MM.1S (cell line): ENCODE data around the gene RFTN1.

Source experiments
- DNase-seq: peaks from one replicate; pipeline ENCODE4 v3.0.0-alpha.2; 2015
- H2AFZ ChIP-seq: fragments of 300-600 bp; sonication (generic); 2 replicates; pipeline ENCODE4 v1.6.0; 2016; ENCODE audit warnings: antibody characterized with exemption, low read length
- H3F3A ChIP-seq: fragments of 300-600 bp; sonication (generic); 2 replicates; pipeline ENCODE4 v1.6.1; 2016; ENCODE audit warnings: mild to moderate bottlenecking, antibody characterized with exemption, low read length, moderate library complexity, mixed read lengths; ENCODE audit not compliant: insufficient read depth
- H3K27ac ChIP-seq: fragments of 300-600 bp; sonication (generic); 2 replicates; pipeline ENCODE4 v1.5.1; 2016; ENCODE audit warnings: mild to moderate bottlenecking, low read length
- H3K27me3 ChIP-seq: fragments of 300-600 bp; sonication (generic); replicated peaks from 2 replicates; pipeline ENCODE4 v1.6.0; 2016; ENCODE audit warnings: low read length; ENCODE audit not compliant: insufficient read depth
- H3K36me3 ChIP-seq: fragments of 300-600 bp; sonication (generic); replicated peaks from 2 replicates; pipeline ENCODE4 v1.6.1; 2016; ENCODE audit warnings: mild to moderate bottlenecking, low read length, mixed read lengths; ENCODE audit not compliant: insufficient read depth
- H3K4me1 ChIP-seq: fragments of 300-600 bp; sonication (generic); 2 replicates; pipeline ENCODE4 v1.6.1; 2016; ENCODE audit warnings: low read length, mixed read lengths
- H3K4me2 ChIP-seq: fragments of 300-600 bp; sonication (generic); 2 replicates; pipeline ENCODE4 v1.6.0; 2016; ENCODE audit warnings: low read depth, low read length
- H3K4me3 ChIP-seq: fragments of 300-600 bp; sonication (generic); 2 replicates; pipeline ENCODE4 v1.5.1; 2016; ENCODE audit warnings: low read length, mixed read lengths
- H3K79me2 ChIP-seq: fragments of 300-600 bp; sonication (generic); 2 replicates; pipeline ENCODE4 v1.6.1; 2016; ENCODE audit warnings: mixed run types, low read length, mixed read lengths
- H3K9ac ChIP-seq: fragments of 300-600 bp; sonication (generic); 2 replicates; pipeline ENCODE4 v1.6.1; 2016; ENCODE audit warnings: low read length, mixed read lengths
- H3K9me2 ChIP-seq: fragments of 300-600 bp; sonication (generic); replicated peaks from 2 replicates; pipeline ENCODE4 v1.6.1; 2016; ENCODE audit warnings: mild to moderate bottlenecking, low read length, mixed read lengths; ENCODE audit not compliant: insufficient read depth
- H3K9me3 ChIP-seq: fragments of 300-600 bp; sonication (generic); replicated peaks from 2 replicates; pipeline ENCODE4 v1.6.1; 2016; ENCODE audit warnings: mild to moderate bottlenecking, low read length, mixed read lengths; ENCODE audit not compliant: insufficient read depth
- H4K20me1 ChIP-seq: fragments of 300-600 bp; sonication (generic); 2 replicates; pipeline ENCODE4 v1.6.1; 2016; ENCODE audit warnings: mild to moderate bottlenecking, low read length, moderate library complexity, mixed read lengths; ENCODE audit not compliant: insufficient read depth
- EZH2 ChIP-seq: fragments of 300-600 bp; sonication (generic); optimal IDR thresholded peaks from 2 replicates; pipeline ENCODE3; 2017; ENCODE audit warnings: low read depth, mild to moderate bottlenecking, antibody characterized with exemption, low read length, mixed read lengths
- EZH2phosphoT487 ChIP-seq: fragments of 300-600 bp; sonication (generic); IDR thresholded peaks from 2 replicates; pipeline ENCODE4 v1.6.1; 2018; ENCODE audit warnings: antibody characterized with exemption, low read length
- TF ChIP-seq, protein P1 (sequence below): fragments of 300-600 bp; sonication (generic); IDR thresholded peaks from 2 replicates; pipeline ENCODE4 v1.5.1; 2016; ENCODE audit warnings: antibody characterized with exemption, low read length, mixed read lengths

Gene RFTN1

DNA sequence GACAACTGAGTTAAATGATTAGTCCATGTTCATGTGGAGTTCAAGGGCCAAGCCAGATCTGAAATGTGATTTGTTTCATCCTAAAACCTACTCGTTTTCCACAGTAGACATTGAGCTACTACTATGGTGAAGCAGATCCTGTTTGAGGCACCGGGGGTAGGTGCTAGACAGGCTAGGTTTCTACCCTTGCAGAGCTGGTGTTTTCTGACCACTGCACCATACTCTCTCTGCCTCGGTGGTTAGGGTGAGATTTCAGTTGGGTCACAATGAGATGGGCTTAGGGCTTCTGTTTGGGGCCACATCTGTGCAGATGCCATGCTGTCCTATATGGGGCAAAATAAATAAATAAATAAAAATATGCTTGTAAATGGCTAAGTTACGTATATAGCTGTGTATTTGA lies 149.2 kb downstream of the RFTN1 start:
- Histone ChIP-seq H3K4me1 (no peaks in the 10 kb centered on the region), H2AFZ (no peak overlapping the region), H3K27ac (no peak overlapping the region), H3K9me2 (no peaks in the 10 kb centered on the region), H3K79me2 (no peaks in the 10 kb centered on the region), H3K27me3 (no peaks in the 10 kb centered on the region), H3K4me2 (no peak overlapping the region), H3K9me3 (no peaks in the 10 kb centered on the region), H3K9ac (no peak overlapping the region), H3K4me3 (no peak overlapping the region), H4K20me1 (no peaks in the 10 kb centered on the region), H3F3A (no peaks in the 10 kb centered on the region), H3K36me3 (no peaks in the 10 kb centered on the region)
- no peak for DNase-seq
- TF ChIP-seq EZH2 (no peak), EZH2phosphoT487 (no peak)
- TF ChIP-seq, protein P1, sequence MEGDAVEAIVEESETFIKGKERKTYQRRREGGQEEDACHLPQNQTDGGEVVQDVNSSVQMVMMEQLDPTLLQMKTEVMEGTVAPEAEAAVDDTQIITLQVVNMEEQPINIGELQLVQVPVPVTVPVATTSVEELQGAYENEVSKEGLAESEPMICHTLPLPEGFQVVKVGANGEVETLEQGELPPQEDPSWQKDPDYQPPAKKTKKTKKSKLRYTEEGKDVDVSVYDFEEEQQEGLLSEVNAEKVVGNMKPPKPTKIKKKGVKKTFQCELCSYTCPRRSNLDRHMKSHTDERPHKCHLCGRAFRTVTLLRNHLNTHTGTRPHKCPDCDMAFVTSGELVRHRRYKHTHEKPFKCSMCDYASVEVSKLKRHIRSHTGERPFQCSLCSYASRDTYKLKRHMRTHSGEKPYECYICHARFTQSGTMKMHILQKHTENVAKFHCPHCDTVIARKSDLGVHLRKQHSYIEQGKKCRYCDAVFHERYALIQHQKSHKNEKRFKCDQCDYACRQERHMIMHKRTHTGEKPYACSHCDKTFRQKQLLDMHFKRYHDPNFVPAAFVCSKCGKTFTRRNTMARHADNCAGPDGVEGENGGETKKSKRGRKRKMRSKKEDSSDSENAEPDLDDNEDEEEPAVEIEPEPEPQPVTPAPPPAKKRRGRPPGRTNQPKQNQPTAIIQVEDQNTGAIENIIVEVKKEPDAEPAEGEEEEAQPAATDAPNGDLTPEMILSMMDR = no peak

DNA sequence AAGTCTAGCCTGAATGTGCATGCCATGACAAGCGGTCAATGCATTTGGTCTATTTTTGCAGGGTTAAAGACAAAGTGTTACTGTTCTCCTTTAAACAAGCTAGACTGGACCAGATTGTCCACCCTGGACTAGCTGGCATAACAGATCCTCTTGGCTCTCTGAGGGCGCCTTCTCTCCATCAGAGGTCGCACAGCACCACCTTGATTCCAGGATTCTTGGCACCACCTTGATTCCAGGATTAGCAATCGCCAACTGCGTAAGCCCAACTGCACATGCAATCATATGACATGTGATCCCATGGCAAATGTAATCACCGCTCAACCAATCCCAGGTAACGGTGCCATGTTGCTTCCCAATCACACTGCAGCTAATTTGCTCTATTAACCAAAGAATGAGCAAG lies 149.9 kb downstream of the RFTN1 start:
- no peak for DNase-seq

DNA sequence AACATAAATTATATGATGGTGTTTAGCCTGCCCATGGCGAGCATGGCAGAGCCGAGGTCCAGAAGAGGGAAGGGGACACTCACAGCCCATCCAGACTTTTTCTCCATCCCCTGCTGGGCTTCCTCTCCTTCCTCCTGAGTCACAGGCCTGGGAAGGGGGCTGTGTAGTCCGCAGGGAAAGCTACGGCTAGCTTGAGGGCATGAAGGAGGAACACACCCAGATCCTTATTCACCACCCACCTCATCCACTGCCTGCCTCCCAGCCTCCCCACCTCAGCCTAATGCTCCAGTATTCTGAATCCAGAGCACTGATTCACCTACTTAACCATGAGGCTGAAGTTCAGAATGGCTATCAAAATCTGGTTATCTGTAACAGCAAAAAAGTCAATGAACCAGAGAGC lies 150.7 kb downstream of the RFTN1 start:
- Histone ChIP-seq H3F3A (no peaks in the 10 kb centered on the region), H3K9ac (no peak overlapping the region), H3K36me3 (no peaks in the 10 kb centered on the region), H4K20me1 (no peaks in the 10 kb centered on the region), H3K79me2 (no peaks in the 10 kb centered on the region), H3K9me3 (no peaks in the 10 kb centered on the region), H3K4me3 (no peak overlapping the region), H3K27me3 (no peaks in the 10 kb centered on the region), H3K27ac (no peak overlapping the region), H3K9me2 (no peaks in the 10 kb centered on the region), H3K4me2 (no peak overlapping the region), H3K4me1 (no peaks in the 10 kb centered on the region), H2AFZ (no peak overlapping the region)
- DNase-seq = no peak
- TF ChIP-seq EZH2phosphoT487 (no peak), EZH2 (no peak)
- TF ChIP-seq, protein P1 = no peak

More for the DNA sequence above, 149.9 kb downstream of the RFTN1 start:
- Histone ChIP-seq H3K27ac (no peak overlapping the region), H3F3A (no peaks in the 10 kb centered on the region), H3K9me3 (no peaks in the 10 kb centered on the region), H4K20me1 (no peaks in the 10 kb centered on the region), H3K36me3 (no peaks in the 10 kb centered on the region), H3K9me2 (no peaks in the 10 kb centered on the region), H3K27me3 (no peaks in the 10 kb centered on the region), H3K4me2 (no peak overlapping the region), H3K79me2 (no peaks in the 10 kb centered on the region), H3K4me3 (no peak overlapping the region), H3K9ac (no peak overlapping the region), H3K4me1 (no peaks in the 10 kb centered on the region), H2AFZ (no peak overlapping the region)
- no peak for TF ChIP-seq EZH2phosphoT487

DNA sequence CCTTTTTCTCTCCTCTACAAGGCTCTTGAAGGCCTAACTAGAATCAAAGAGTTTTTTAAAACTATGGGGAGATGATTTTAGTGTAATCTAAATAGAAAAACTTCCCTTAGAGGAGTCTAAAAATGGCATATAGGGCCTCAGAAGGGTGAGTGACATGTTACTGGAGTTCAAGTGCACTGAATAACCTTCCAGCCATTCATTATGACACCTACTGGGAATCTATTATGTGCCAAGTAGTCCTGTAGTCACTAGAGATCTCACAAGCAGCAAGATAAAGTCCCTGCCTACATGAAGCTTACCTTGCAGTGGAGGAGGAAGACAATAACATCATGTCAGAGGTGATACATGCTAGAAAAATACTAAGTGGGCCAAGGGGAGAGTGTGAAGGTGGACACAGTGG lies 152.4 kb downstream of the RFTN1 start:
- Histone ChIP-seq H3K36me3 (no peaks in the 10 kb centered on the region), H4K20me1 (no peaks in the 10 kb centered on the region), H2AFZ (no peak overlapping the region), H3K27me3 (no peaks in the 10 kb centered on the region), H3K4me3 (no peak overlapping the region), H3K27ac (no peak overlapping the region), H3K9ac (no peak overlapping the region), H3K9me3 (no peaks in the 10 kb centered on the region), H3F3A (no peaks in the 10 kb centered on the region), H3K4me1 (no peaks in the 10 kb centered on the region), H3K9me2 (no peaks in the 10 kb centered on the region), H3K79me2 (no peaks in the 10 kb centered on the region), H3K4me2 (no peak overlapping the region)
- TF ChIP-seq EZH2 = no peak
- TF ChIP-seq, protein P1 = no peak
- no peak for TF ChIP-seq EZH2phosphoT487
- DNase-seq = no peak
